Endothelial cell (in vitro differentiated cells): ENCODE results near the gene SPOCK1. TPM values are rescaled to one million over a fixed set of nuclear protein-coding genes. Genes with fewer than 3 reads are reported as not detected.

Source experiments
- DNase-seq: peaks from one replicate; pipeline ENCODE4 v3.0.0; 2021; ENCODE audit warnings: low spot score
- H3K27ac Mint-ChIP-seq: one replicate; pipeline ENCODE4 v1.8.0; 2021; ENCODE audit warnings: mixed read lengths, inconsistent platforms; ENCODE audit not compliant: unreplicated experiment
- H3K27me3 Mint-ChIP-seq: one replicate; pipeline ENCODE4 v1.8.0; 2021; ENCODE audit warnings: mild to moderate bottlenecking, moderate library complexity, mixed read lengths, inconsistent platforms; ENCODE audit not compliant: unreplicated experiment
- H3K36me3 Mint-ChIP-seq: one replicate; pipeline ENCODE4 v1.8.0; 2021; ENCODE audit warnings: mild to moderate bottlenecking, low read depth, mixed read lengths, inconsistent platforms; ENCODE audit not compliant: unreplicated experiment
- H3K4me1 Mint-ChIP-seq: one replicate; pipeline ENCODE4 v1.8.0; 2021; ENCODE audit warnings: mild to moderate bottlenecking, mixed read lengths, inconsistent platforms; ENCODE audit not compliant: unreplicated experiment
- H3K4me3 Mint-ChIP-seq: one replicate; pipeline ENCODE4 v1.8.0; 2021; ENCODE audit warnings: mild to moderate bottlenecking, mixed read lengths, inconsistent platforms; ENCODE audit not compliant: unreplicated experiment
- H3K9me3 Mint-ChIP-seq: one replicate; pipeline ENCODE4 v1.8.0; 2021; ENCODE audit warnings: mixed read lengths, inconsistent platforms; ENCODE audit not compliant: unreplicated experiment
- CTCF ChIP-seq: fragments of 200-600 bp; sonication (generic); IDR thresholded peaks from one replicate; pipeline ENCODE4 v1.5.0; 2021; ENCODE audit warnings: antibody characterized with exemption; ENCODE audit not compliant: unreplicated experiment
- total RNA-seq: library from RNA; stranded (reverse); fragmentation: NEBNext Ultra II Directional; extraction: Animal tissue kit (Norgen Biotek cat#: 25700); gene quantifications from one replicate; pipeline ENCODE4 v1.2.1, GENCODE V29; 2021; ENCODE audit not compliant: unreplicated experiment

The SPOCK1 gene
- total RNA-seq, 1 donor from 2014 or later = 8.7 TPM

GRCh38 chr5:137037848-137038247, 461.3 kb downstream of the SPOCK1 start:
- Mint-ChIP-seq H3K9me3 (peaks cover 4% of the 10 kb centered on the region), H3K27ac (no peak overlapping the region), H3K36me3 (peaks cover 11% of the 10 kb centered on the region), H3K4me1 (peaks cover 37% of the 10 kb centered on the region), H3K4me3 (no peak overlapping the region), H3K27me3 (peaks cover 7% of the 10 kb centered on the region)
- no peak for TF ChIP-seq CTCF
- DNase-seq = no peak

- Mint-ChIP-seq H3K27me3 (peaks cover 7% of the 10 kb centered on the region), H3K4me3 (no peak overlapping the region), H3K9me3 (peaks cover 4% of the 10 kb centered on the region), H3K4me1 (peaks cover 45% of the 10 kb centered on the region), H3K27ac (peak overlapping the region; percentile 72), H3K36me3 (peaks cover 3% of the 10 kb centered on the region)
- DNase-seq = peak; percentile 19
- TF ChIP-seq CTCF = no peak
Observed at GRCh38 chr5:137036640-137037039, 462.5 kb downstream of the SPOCK1 start.

GRCh38 chr5:137035480-137035878, 463.6 kb downstream of the SPOCK1 start:
- H3K4me1 Mint-ChIP-seq = peaks cover 45% of the 10 kb centered on the region
- DNase-seq = no peak
- no peak for TF ChIP-seq CTCF
- peaks cover 7% of the 10 kb centered on the region for H3K27me3 Mint-ChIP-seq
- H3K4me3 Mint-ChIP-seq = no peak overlapping the region
- no peak overlapping the region for H3K27ac Mint-ChIP-seq
- peaks cover 3% of the 10 kb centered on the region for H3K36me3 Mint-ChIP-seq
- peaks cover 4% of the 10 kb centered on the region for H3K9me3 Mint-ChIP-seq

GRCh38 chr5:137034764-137035479, 464.2 kb downstream of the SPOCK1 start:
- DNase-seq = no peak
- no peak overlapping the region for H3K4me3 Mint-ChIP-seq
- H3K9me3 Mint-ChIP-seq = peaks cover 4% of the 10 kb centered on the region
- no peak for TF ChIP-seq CTCF
- no peak overlapping the region for H3K27ac Mint-ChIP-seq
- H3K4me1 Mint-ChIP-seq = peaks cover 45% of the 10 kb centered on the region
- H3K36me3 Mint-ChIP-seq = peaks cover 3% of the 10 kb centered on the region
- peaks cover 7% of the 10 kb centered on the region for H3K27me3 Mint-ChIP-seq

GRCh38 chr5:137034213-137034612, 464.9 kb downstream of the SPOCK1 start:
- no peak overlapping the region for H3K4me3 Mint-ChIP-seq
- peaks cover 4% of the 10 kb centered on the region for H3K9me3 Mint-ChIP-seq
- DNase-seq = no peak
- peaks cover 7% of the 10 kb centered on the region for H3K27me3 Mint-ChIP-seq
- no peak overlapping the region for H3K27ac Mint-ChIP-seq
- peaks cover 45% of the 10 kb centered on the region for H3K4me1 Mint-ChIP-seq
- H3K36me3 Mint-ChIP-seq = peaks cover 3% of the 10 kb centered on the region
- no peak for TF ChIP-seq CTCF
